Measurements from ENCODE around the gene ANKRD12.

ANKRD12 gene

GRCh38 chr18:9106800-9107584 is 29.6 kb upstream of the ANKRD12 start:
- DNase-seq = no peak

- DNase-seq = no peak
Measured at GRCh38 chr18:9108911-9109310, 27.7 kb upstream of the ANKRD12 start.

- no peak for DNase-seq
Measured at GRCh38 chr18:9109523-9109922, 27.1 kb upstream of the ANKRD12 start.

GRCh38 chr18:9113468-9114149 is 23.0 kb upstream of the ANKRD12 start:
- no peak for DNase-seq

GRCh38 chr18:9115984-9116383 is 20.6 kb upstream of the ANKRD12 start:
- no peak for DNase-seq

GRCh38 chr18:9117980-9118841 is 18.4 kb upstream of the ANKRD12 start:
- DNase-seq = no peak

GRCh38 chr18:9120796-9121195 is 15.8 kb upstream of the ANKRD12 start:
- no peak for DNase-seq

- DNase-seq = no peak
Measured at GRCh38 chr18:9123520-9123919, 13.1 kb upstream of the ANKRD12 start.

GRCh38 chr18:9124824-9125223 is 11.8 kb upstream of the ANKRD12 start:
- no peak for DNase-seq

- DNase-seq = no peak
Measured at GRCh38 chr18:9126337-9126736, 10.2 kb upstream of the ANKRD12 start.

- no peak for DNase-seq
Measured at GRCh38 chr18:9130195-9130594, 6.4 kb upstream of the ANKRD12 start.

GRCh38 chr18:9130806-9131205 is 5.8 kb upstream of the ANKRD12 start:
- no peak for DNase-seq

GRCh38 chr18:9132628-9133027 is 4.0 kb upstream of the ANKRD12 start:
- DNase-seq = no peak

GRCh38 chr18:9133225-9133624 is 3.4 kb upstream of the ANKRD12 start:
- DNase-seq = no peak

- no peak for DNase-seq
Measured at GRCh38 chr18:9135081-9135911, 1.3 kb upstream of the ANKRD12 start.

- no peak for DNase-seq
Measured at GRCh38 chr18:9135912-9136314, 668 bp upstream of the ANKRD12 start.

GRCh38 chr18:9137168-9138066 is 836 bp downstream of the ANKRD12 start:
- peak; percentile 58 for DNase-seq

GRCh38 chr18:9139400-9140039 is 2.9 kb downstream of the ANKRD12 start:
- no peak for DNase-seq

- DNase-seq = no peak
Measured at GRCh38 chr18:9140381-9140780, 3.8 kb downstream of the ANKRD12 start.

- DNase-seq = no peak
Measured at GRCh38 chr18:9140984-9141383, 4.4 kb downstream of the ANKRD12 start.

- no peak for DNase-seq
Measured at GRCh38 chr18:9146224-9146623, 9.6 kb downstream of the ANKRD12 start.

Measured in activated CD4-positive, alpha-beta T cell treated with anti-CD3 and anti-CD28 coated beads, Interleukin-2, amount 50 U/mL, for 1 hour (primary cell).